Activated T-helper 1 cell treated with anti-CD3 and anti-CD28 coated beads, Interleukin-12 subunit alpha, Interleukin-12 subunit beta, Interleukin-2, Interleukin-4 antibody, amounts not matched to agents 30 ng/mL and 10 ng/mL and 1 ng/mL, durations not matched to agents 14 hours and 24 hours and 36 hours (primary cell): ENCODE measurements around the gene IVD. TPM values are rescaled to one million over a fixed set of nuclear protein-coding genes. Genes with fewer than 3 reads are reported as not detected.

Experiments used
- DNase-seq: peaks from one replicate; pipeline ENCODE4 v3.0.0; 2021; ENCODE audit warnings: low spot score
- H3K27ac Mint-ChIP-seq: one replicate; pipeline ENCODE4 v1.8.0; 2021; ENCODE audit warnings: mild to moderate bottlenecking, mixed read lengths
- H3K27me3 Mint-ChIP-seq: one replicate; pipeline ENCODE4 v1.8.0; 2022; ENCODE audit warnings: mild to moderate bottlenecking, moderate library complexity, mixed read lengths; ENCODE audit not compliant: insufficient read depth
- H3K36me3 Mint-ChIP-seq: one replicate; pipeline ENCODE4 v1.8.0; 2021; ENCODE audit warnings: low read depth, mixed read lengths
- H3K4me1 Mint-ChIP-seq: one replicate; pipeline ENCODE4 v1.8.0; 2021; ENCODE audit warnings: low read depth, mixed read lengths
- H3K4me3 Mint-ChIP-seq: one replicate; pipeline ENCODE4 v1.8.0; 2021; ENCODE audit warnings: mild to moderate bottlenecking, moderate library complexity, mixed read lengths
- H3K9me3 Mint-ChIP-seq: one replicate; pipeline ENCODE4 v1.8.0; 2021; ENCODE audit warnings: mixed read lengths
- intact Hi-C: fragments of 100-400 bp; cut with micrococcal nuclease; formaldehyde crosslinking; loops from one replicate; pipeline ENCODE4 v1.15.1; 2024
- total RNA-seq: library from RNA; stranded (reverse); gene quantifications from 2 replicates; pipeline ENCODE4 v1.2.3, GENCODE V29; 2022

The IVD gene
- total RNA-seq, 1 donor from 2014 or later = 59.6 TPM

DNA sequence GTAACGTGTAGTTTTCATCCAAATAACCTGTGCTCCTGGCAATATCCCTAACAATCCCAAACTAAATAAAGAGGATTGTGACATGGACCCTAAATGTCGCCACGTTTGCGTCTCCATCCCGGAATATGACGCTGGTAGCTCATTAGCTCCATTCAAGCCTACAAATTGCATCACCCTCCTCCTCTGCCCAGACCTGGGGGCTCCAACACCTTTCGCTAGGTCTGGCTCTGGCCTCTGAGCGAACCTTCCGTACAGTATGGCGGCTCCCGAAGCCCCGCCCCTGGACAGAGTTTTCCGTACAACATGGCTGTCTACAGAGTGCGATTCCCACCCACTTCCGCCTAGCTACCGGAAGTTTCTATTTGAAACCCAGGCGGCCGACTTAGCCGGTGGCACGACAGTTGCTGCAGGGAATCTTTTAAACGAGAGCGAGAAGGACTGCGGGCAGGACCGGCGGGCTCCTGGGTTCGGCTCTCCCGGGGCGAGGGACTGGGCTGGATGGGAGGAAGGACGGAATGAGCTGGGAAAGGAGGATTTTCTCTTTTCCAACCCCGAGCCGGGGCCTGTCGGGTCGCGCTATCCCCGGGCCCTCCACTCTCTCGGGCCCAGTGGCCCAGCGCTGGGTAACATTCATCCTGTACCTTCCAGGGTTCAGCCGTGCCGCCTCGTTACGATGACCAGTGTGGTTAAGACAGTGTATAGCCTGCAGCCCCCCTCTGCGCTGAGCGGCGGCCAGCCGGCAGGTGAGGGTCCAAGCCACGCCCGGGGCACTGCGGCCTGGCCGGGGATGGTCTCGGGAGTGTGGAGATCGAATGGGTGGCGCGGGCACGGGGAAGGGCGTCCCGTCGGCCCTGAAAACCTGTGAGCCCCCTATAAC is 22.8 kb upstream of the IVD start, which contains the start of gene KNSTRN:
TSS of gene KNSTRN (plus strand) at position 142 of the 877 bp plus-strand sequence. CDS start at position 257, 115 bp downstream.
- peaks cover 7% of the 10 kb centered on the region for H3K27me3 Mint-ChIP-seq

GRCh38 chr15:40386480-40386879 is 19.1 kb upstream of the IVD start:
- H3K36me3 Mint-ChIP-seq = peaks cover 48% of the 10 kb centered on the region
- no peaks in the 10 kb centered on the region for H3K27me3 Mint-ChIP-seq
- no peak overlapping the region for H3K27ac Mint-ChIP-seq
- no peaks in the 10 kb centered on the region for H3K9me3 Mint-ChIP-seq
- intact Hi-C loops = no loop called here
- no peak overlapping the region for H3K4me3 Mint-ChIP-seq
- H3K4me1 Mint-ChIP-seq = peaks cover 29% of the 10 kb centered on the region
- DNase-seq = no peak

More for the DNA sequence above, 22.8 kb upstream of the IVD start, which contains the start of gene KNSTRN:
- DNase-seq = peak; percentile 87
- H3K27ac Mint-ChIP-seq = peak within 1 kb of the TSS; percentile 87
- peak within 1 kb of the TSS; percentile 96 for H3K4me3 Mint-ChIP-seq
- peaks cover 29% of the 10 kb centered on the region for H3K4me1 Mint-ChIP-seq
- intact Hi-C loops = loop anchor here (1.0 to 5.0 kb wide), 9 partner anchors 15 to 222 kb away; partner anchors contain the start of genes BAHD1, BUB1B, DISP2 and IVD
- no peaks in the 10 kb centered on the region for H3K9me3 Mint-ChIP-seq
- peaks cover 28% of the 10 kb centered on the region for H3K36me3 Mint-ChIP-seq

- Mint-ChIP-seq H3K27me3 (no peaks in the 10 kb centered on the region), H3K4me3 (no peak overlapping the region)
Observed at GRCh38 chr15:40388941-40389823, 16.4 kb upstream of the IVD start.

GRCh38 chr15:40389824-40390595 is 15.6 kb upstream of the IVD start:
- no peak for DNase-seq
- Mint-ChIP-seq H3K9me3 (no peaks in the 10 kb centered on the region), H3K4me1 (peaks cover 7% of the 10 kb centered on the region), H3K27me3 (no peaks in the 10 kb centered on the region), H3K4me3 (no peak overlapping the region), H3K27ac (no peak overlapping the region), H3K36me3 (peaks cover 57% of the 10 kb centered on the region)
- intact Hi-C loops = no loop called here

More at GRCh38 chr15:40388941-40389823, 16.4 kb upstream of the IVD start:
- no peak for DNase-seq
- Mint-ChIP-seq H3K9me3 (no peaks in the 10 kb centered on the region), H3K36me3 (peaks cover 59% of the 10 kb centered on the region), H3K27ac (no peak overlapping the region), H3K4me1 (peaks cover 15% of the 10 kb centered on the region)
- intact Hi-C loops = no loop called here

DNA sequence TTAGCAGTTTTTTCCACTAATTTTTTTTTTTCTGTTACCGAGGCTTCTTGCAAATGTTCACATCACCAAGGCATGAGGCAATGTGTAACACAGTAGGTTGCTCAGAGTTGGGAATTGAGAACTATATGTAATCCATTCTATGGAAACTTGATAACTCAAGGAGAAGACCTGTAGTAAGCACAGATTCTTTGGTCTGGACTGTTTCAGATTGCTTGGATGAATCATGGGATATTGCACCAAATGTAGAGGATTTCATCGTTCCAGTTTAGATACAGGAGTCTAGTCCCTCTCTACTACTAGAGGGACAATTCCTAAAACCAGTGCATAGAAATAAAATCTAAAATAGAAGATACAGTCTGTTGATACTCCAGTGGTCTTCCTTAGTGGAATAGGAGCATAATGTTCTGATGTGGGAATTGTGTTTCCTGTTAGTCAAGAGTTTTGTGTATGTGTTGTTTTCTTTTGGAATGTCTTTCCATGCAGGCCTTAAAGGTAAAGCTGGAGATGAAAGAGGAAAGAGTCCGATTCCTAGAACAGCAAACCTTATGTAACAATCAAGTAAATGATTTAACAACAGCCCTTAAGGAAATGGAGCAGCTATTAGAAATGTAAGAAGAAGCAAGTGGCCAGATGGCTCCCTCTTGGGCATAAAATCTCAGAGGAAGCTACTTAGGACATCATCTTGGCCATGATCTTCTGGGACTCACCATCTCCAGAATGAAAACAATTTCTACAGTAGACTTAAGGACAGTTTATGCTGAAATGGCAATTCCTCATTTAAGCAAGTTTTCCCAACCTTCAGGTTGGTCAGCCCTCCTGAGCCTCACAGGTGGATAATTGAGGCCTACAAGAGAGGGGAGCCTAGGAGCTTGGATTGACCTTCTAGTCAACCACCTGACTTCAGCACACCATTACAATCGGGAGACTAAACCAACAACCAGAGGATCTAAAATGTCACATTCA is 12.3 kb upstream of the IVD start:
- peaks cover 45% of the 10 kb centered on the region for H3K36me3 Mint-ChIP-seq
- H3K27ac Mint-ChIP-seq = no peak overlapping the region
- H3K4me3 Mint-ChIP-seq = no peak overlapping the region
- intact Hi-C loops = no loop called here
- peaks cover 9% of the 10 kb centered on the region for H3K4me1 Mint-ChIP-seq
- H3K9me3 Mint-ChIP-seq = no peaks in the 10 kb centered on the region
- H3K27me3 Mint-ChIP-seq = no peaks in the 10 kb centered on the region
- no peak for DNase-seq

- H3K27ac Mint-ChIP-seq = no peak overlapping the region
- peaks cover 20% of the 10 kb centered on the region for H3K4me1 Mint-ChIP-seq
- no peak for DNase-seq
- no peaks in the 10 kb centered on the region for H3K9me3 Mint-ChIP-seq
- H3K36me3 Mint-ChIP-seq = peaks cover 17% of the 10 kb centered on the region
- intact Hi-C loops = loop anchor here (1.0 kb wide), 1 partner anchor 30 kb away; no protein-coding TSS in a partner anchor
- H3K4me3 Mint-ChIP-seq = peak overlapping the region; percentile 59
- H3K27me3 Mint-ChIP-seq = no peaks in the 10 kb centered on the region
Observed at GRCh38 chr15:40397688-40398412, 7.7 kb upstream of the IVD start.

GRCh38 chr15:40398413-40398873 is 7.2 kb upstream of the IVD start:
- Mint-ChIP-seq H3K27me3 (no peaks in the 10 kb centered on the region), H3K4me3 (peak overlapping the region; percentile 59), H3K9me3 (no peaks in the 10 kb centered on the region), H3K36me3 (peaks cover 12% of the 10 kb centered on the region), H3K27ac (peak overlapping the region; percentile 37), H3K4me1 (peaks cover 21% of the 10 kb centered on the region)
- intact Hi-C loops = loop anchor here (1.0 kb wide), 1 partner anchor 30 kb away; no protein-coding TSS in a partner anchor
- peak; percentile 17 for DNase-seq

- intact Hi-C loops = no loop called here
- H3K27me3 Mint-ChIP-seq = no peaks in the 10 kb centered on the region
- peaks cover 8% of the 10 kb centered on the region for H3K36me3 Mint-ChIP-seq
- no peak overlapping the region for H3K27ac Mint-ChIP-seq
- H3K4me1 Mint-ChIP-seq = peaks cover 29% of the 10 kb centered on the region
- no peak overlapping the region for H3K4me3 Mint-ChIP-seq
- no peaks in the 10 kb centered on the region for H3K9me3 Mint-ChIP-seq
- no peak for DNase-seq
Observed at GRCh38 chr15:40399370-40399769, 6.2 kb upstream of the IVD start.

DNA sequence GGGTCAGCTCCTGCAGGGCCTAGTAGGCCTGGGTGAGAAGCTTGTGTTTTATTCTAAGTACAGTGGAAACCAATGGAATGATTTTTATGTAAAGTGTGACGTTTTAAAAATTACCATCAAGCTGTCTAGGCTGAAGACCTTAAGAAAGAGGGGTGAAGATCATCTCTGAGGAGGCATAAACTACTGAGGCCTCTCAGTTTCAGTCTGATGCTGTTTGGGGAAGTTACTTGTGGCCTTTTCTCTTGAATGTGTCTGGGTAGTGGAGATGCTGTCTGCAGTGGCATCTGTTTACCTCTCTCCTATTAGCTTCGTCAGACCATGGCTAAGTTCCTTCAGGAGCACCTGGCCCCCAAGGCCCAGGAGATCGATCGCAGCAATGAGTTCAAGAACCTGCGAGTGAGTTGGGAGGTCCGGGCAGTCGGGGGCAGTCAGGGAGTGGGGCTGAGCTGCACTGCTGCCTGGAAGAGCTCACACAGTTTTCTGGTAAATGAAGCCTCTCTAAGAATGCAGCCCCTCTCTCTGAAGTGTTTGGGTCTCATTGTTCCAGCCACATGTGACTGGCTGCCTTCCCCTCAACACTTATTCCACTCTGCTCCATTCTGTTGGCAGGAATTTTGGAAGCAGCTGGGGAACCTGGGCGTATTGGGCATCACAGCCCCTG is 1.9 kb downstream of the IVD start:
- H3K27me3 Mint-ChIP-seq = no peaks in the 10 kb centered on the region
- H3K36me3 Mint-ChIP-seq = peaks cover 15% of the 10 kb centered on the region
- H3K4me1 Mint-ChIP-seq = peaks cover 37% of the 10 kb centered on the region
- intact Hi-C loops = loop anchor here (10.0 kb wide), 1 partner anchor 623 kb away; the partner anchor contains the start of gene FSIP1
- no peak for DNase-seq
- H3K9me3 Mint-ChIP-seq = no peaks in the 10 kb centered on the region
- peak overlapping the region; percentile 21 for H3K27ac Mint-ChIP-seq
- H3K4me3 Mint-ChIP-seq = peak overlapping the region; percentile 88

GRCh38 chr15:40409366-40409765 is 3.8 kb downstream of the IVD start:
- intact Hi-C loops = loop anchor here (1.0 to 10.0 kb wide), 2 partner anchors 27 to 625 kb away; partner anchors contain the start of genes FSIP1 and KNSTRN
- DNase-seq = no peak
- Mint-ChIP-seq H3K27me3 (no peaks in the 10 kb centered on the region), H3K9me3 (no peaks in the 10 kb centered on the region), H3K4me1 (peaks cover 29% of the 10 kb centered on the region), H3K36me3 (peaks cover 24% of the 10 kb centered on the region), H3K27ac (peak overlapping the region; percentile 21), H3K4me3 (peak overlapping the region; percentile 7)
